Hematopoietic multipotent progenitor cell treated with erythropoietin and hydrocortisone succinate and interleukin-3 and kit ligand, for 6 days (in vitro differentiated cells): Measurements from ENCODE around the gene RAD51B.

Experiments
- DNase-seq: peaks from one replicate; pipeline ENCODE4 v3.0.0-alpha.2; 2015

The RAD51B gene

GRCh38 chr14:67908052-67908754 is 88.6 kb downstream of the RAD51B start:
- DNase-seq = no peak

- no peak for DNase-seq
Measured at GRCh38 chr14:67911562-67911961, 92.0 kb downstream of the RAD51B start.

- no peak for DNase-seq
Measured at GRCh38 chr14:67916430-67916829, 96.9 kb downstream of the RAD51B start.

- no peak for DNase-seq
Measured at GRCh38 chr14:67917006-67917405, 97.4 kb downstream of the RAD51B start.

- no peak for DNase-seq
Measured at GRCh38 chr14:67918838-67919237, 99.3 kb downstream of the RAD51B start.

- no peak for DNase-seq
Measured at GRCh38 chr14:67919259-67920032, 99.9 kb downstream of the RAD51B start.

- DNase-seq = no peak
Measured at GRCh38 chr14:67926821-67927220, 107.2 kb downstream of the RAD51B start.

GRCh38 chr14:67927244-67927643 is 107.7 kb downstream of the RAD51B start:
- peak; percentile 53 for DNase-seq

- no peak for DNase-seq
Measured at GRCh38 chr14:67928375-67928774, 108.8 kb downstream of the RAD51B start.

- no peak for DNase-seq
Measured at GRCh38 chr14:67932708-67933246, 113.2 kb downstream of the RAD51B start.

- no peak for DNase-seq
Measured at GRCh38 chr14:67933266-67933665, 113.7 kb downstream of the RAD51B start.

GRCh38 chr14:67934087-67934486 is 114.5 kb downstream of the RAD51B start:
- DNase-seq = peak; percentile 93

- no peak for DNase-seq
Measured at GRCh38 chr14:67934862-67935261, 115.3 kb downstream of the RAD51B start.

- DNase-seq = no peak
Measured at GRCh38 chr14:67935371-67935770, 115.8 kb downstream of the RAD51B start.

- no peak for DNase-seq
Measured at GRCh38 chr14:67938071-67938470, 118.5 kb downstream of the RAD51B start.

GRCh38 chr14:67940486-67941455 is 121.2 kb downstream of the RAD51B start:
- DNase-seq = no peak

GRCh38 chr14:67941456-67942018 is 122.0 kb downstream of the RAD51B start:
- DNase-seq = no peak

- DNase-seq = no peak
Measured at GRCh38 chr14:67942080-67942710, 122.6 kb downstream of the RAD51B start.

GRCh38 chr14:67943947-67944346 is 124.4 kb downstream of the RAD51B start:
- peak; percentile 93 for DNase-seq

GRCh38 chr14:67944605-67945004 is 125.0 kb downstream of the RAD51B start:
- DNase-seq = no peak

GRCh38 chr14:67949771-67950170 is 130.2 kb downstream of the RAD51B start:
- DNase-seq = no peak

- DNase-seq = no peak
Measured at GRCh38 chr14:67950386-67950785, 130.8 kb downstream of the RAD51B start.
